HPDE6-E6E7 (cell line): ENCODE results near the gene NTM.
"Not testable (repeated sequence)": the region's sequence is repeated elsewhere in the genome, so short reads cannot be mapped to it uniquely, and the experiment has no call there.

Experiments
- DNase-seq: peaks from one replicate; pipeline ENCODE4 v3.0.0; 2011; ENCODE audit warnings: missing footprints; ENCODE audit errors: extremely low spot score

NTM gene

GRCh38 chr11:131422029-131422428, 51.6 kb downstream of the NTM start:
- no peak for DNase-seq

GRCh38 chr11:131422496-131422895, 52.1 kb downstream of the NTM start:
- no peak for DNase-seq

GRCh38 chr11:131423688-131424087, 53.3 kb downstream of the NTM start:
- DNase-seq = no peak

GRCh38 chr11:131424257-131424876, 54.0 kb downstream of the NTM start:
- DNase-seq = not testable (repeated sequence)

- no peak for DNase-seq
Measured at GRCh38 chr11:131425285-131425684, 54.9 kb downstream of the NTM start.

GRCh38 chr11:131428853-131429252, 58.4 kb downstream of the NTM start:
- no peak for DNase-seq

- no peak for DNase-seq
Measured at GRCh38 chr11:131430473-131431208, 60.2 kb downstream of the NTM start.

GRCh38 chr11:131441051-131441810, 70.8 kb downstream of the NTM start:
- DNase-seq = no peak

- no peak for DNase-seq
Measured at GRCh38 chr11:131446590-131447275, 76.3 kb downstream of the NTM start.

- DNase-seq = no peak
Measured at GRCh38 chr11:131447277-131447815, 76.9 kb downstream of the NTM start.

GRCh38 chr11:131447898-131448297, 77.5 kb downstream of the NTM start:
- DNase-seq = no peak

- no peak for DNase-seq
Measured at GRCh38 chr11:131449036-131450019, 78.9 kb downstream of the NTM start.

GRCh38 chr11:131454490-131454889, 84.1 kb downstream of the NTM start:
- no peak for DNase-seq

- no peak for DNase-seq
Measured at GRCh38 chr11:131454989-131455388, 84.6 kb downstream of the NTM start.

- DNase-seq = no peak
Measured at GRCh38 chr11:131455843-131456704, 85.7 kb downstream of the NTM start.

- no peak for DNase-seq
Measured at GRCh38 chr11:131457163-131457562, 86.7 kb downstream of the NTM start.

GRCh38 chr11:131458421-131458820, 88.0 kb downstream of the NTM start:
- DNase-seq = no peak

GRCh38 chr11:131460931-131461330, 90.5 kb downstream of the NTM start:
- DNase-seq = no peak

- no peak for DNase-seq
Measured at GRCh38 chr11:131462622-131463021, 92.2 kb downstream of the NTM start.

GRCh38 chr11:131463162-131463561, 92.7 kb downstream of the NTM start:
- DNase-seq = no peak
